ENCODE measurements around the gene KLHL3.

The KLHL3 gene

GRCh38 chr5:137693951-137694721 is 41.8 kb downstream of the KLHL3 start:
- Histone ChIP-seq H2AFZ (ENCODE audit: low read length, unreplicated experiment) (no peak overlapping the region), H3K27me3 (ENCODE audit: insufficient read depth, low read length) (no peaks in the 10 kb centered on the region), H3K4me3 (ENCODE audit: low read depth, low read length) (no peak overlapping the region), H3K36me3 (ENCODE audit: insufficient read depth, low read length) (no peaks in the 10 kb centered on the region), H3K27ac (ENCODE audit: low read depth, low read length) (no peak overlapping the region), H3K4me1 (ENCODE audit: control insufficient read depth, insufficient read depth, low read length, unreplicated experiment) (peaks cover 8% of the 10 kb centered on the region), H3K79me2 (ENCODE audit: control insufficient read depth, insufficient read depth, low read length, unreplicated experiment) (no peaks in the 10 kb centered on the region)

- Histone ChIP-seq H3K27ac (ENCODE audit: low read depth, low read length) (no peak overlapping the region), H2AFZ (ENCODE audit: low read length, unreplicated experiment) (no peak overlapping the region), H3K4me1 (ENCODE audit: control insufficient read depth, insufficient read depth, low read length, unreplicated experiment) (peaks cover 8% of the 10 kb centered on the region), H3K4me3 (ENCODE audit: low read depth, low read length) (no peak overlapping the region), H3K27me3 (ENCODE audit: insufficient read depth, low read length) (no peaks in the 10 kb centered on the region), H3K36me3 (ENCODE audit: insufficient read depth, low read length) (no peaks in the 10 kb centered on the region), H3K79me2 (ENCODE audit: control insufficient read depth, insufficient read depth, low read length, unreplicated experiment) (no peaks in the 10 kb centered on the region)
Measured at GRCh38 chr5:137693307-137693950, 42.5 kb downstream of the KLHL3 start.

DNA sequence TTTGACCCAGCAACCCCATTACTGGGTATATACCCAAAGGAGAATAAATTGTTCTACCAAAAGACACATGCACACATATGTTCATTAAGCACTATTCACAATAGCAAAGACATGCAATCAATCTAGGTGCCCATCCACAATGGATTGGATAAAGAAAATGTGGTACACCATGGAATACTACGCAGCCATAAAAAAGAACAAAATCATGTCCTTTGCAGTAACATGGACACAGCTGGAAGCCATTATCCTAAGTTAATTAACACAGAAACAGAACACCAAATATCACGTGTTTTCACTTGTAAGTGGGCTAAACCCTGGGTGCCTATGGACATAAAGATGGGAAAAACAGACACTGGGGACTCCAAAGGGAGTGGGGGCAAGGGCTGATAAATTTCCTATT is 46.6 kb downstream of the KLHL3 start:
- no peaks in the 10 kb centered on the region for H3K36me3 ChIP-seq (ENCODE audit: insufficient read depth, low read length)
- no peaks in the 10 kb centered on the region for H3K79me2 ChIP-seq (ENCODE audit: control insufficient read depth, insufficient read depth, low read length, unreplicated experiment)
- no peak overlapping the region for H3K4me3 ChIP-seq (ENCODE audit: low read depth, low read length)
- H2AFZ ChIP-seq (ENCODE audit: low read length, unreplicated experiment), result no peak overlapping the region
- no peaks in the 10 kb centered on the region for H3K4me1 ChIP-seq (ENCODE audit: control insufficient read depth, insufficient read depth, low read length, unreplicated experiment)
- H3K27me3 ChIP-seq (ENCODE audit: insufficient read depth, low read length), result no peaks in the 10 kb centered on the region
- H3K27ac ChIP-seq (ENCODE audit: low read depth, low read length), result no peak overlapping the region

DNA sequence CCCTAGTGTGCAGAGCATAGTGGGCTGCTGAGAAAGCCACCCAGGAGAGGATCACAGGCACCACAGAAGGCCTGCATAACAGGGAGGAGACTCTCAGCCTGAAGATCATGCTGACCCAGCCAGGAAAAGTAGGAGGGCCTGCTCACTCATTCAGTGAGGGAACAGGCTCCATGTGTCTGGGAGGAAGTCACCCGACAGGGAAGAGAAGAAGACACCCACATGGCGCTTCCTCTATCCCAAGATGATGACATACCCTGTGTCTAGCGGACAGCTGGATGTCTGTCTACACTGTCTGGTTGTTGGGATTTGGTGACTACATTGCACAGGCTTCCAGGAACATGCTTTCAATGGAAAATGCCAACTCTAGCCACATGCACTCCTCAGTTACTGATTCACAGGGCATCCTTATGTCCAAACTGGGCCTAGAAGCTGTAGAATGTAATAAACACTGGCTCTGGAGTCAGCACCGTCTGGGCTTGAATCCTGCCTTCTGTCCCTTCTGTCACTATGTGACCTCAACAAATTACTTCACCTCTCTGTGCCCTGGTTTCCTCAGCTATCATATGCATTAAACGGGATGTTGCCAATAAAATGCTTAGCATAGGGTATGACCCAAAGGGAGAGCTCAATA is 47.6 kb downstream of the KLHL3 start:
- no peak overlapping the region for H2AFZ ChIP-seq (ENCODE audit: low read length, unreplicated experiment)
- H3K27ac ChIP-seq (ENCODE audit: low read depth, low read length), result no peak overlapping the region
- H3K4me3 ChIP-seq (ENCODE audit: low read depth, low read length), result no peak overlapping the region
- H3K27me3 ChIP-seq (ENCODE audit: insufficient read depth, low read length), result no peaks in the 10 kb centered on the region
- H3K36me3 ChIP-seq (ENCODE audit: insufficient read depth, low read length), result no peaks in the 10 kb centered on the region
- no peaks in the 10 kb centered on the region for H3K4me1 ChIP-seq (ENCODE audit: control insufficient read depth, insufficient read depth, low read length, unreplicated experiment)
- no peaks in the 10 kb centered on the region for H3K79me2 ChIP-seq (ENCODE audit: control insufficient read depth, insufficient read depth, low read length, unreplicated experiment)

- Histone ChIP-seq H3K27ac (ENCODE audit: low read depth, low read length) (no peak overlapping the region), H2AFZ (ENCODE audit: low read length, unreplicated experiment) (no peak overlapping the region), H3K79me2 (ENCODE audit: control insufficient read depth, insufficient read depth, low read length, unreplicated experiment) (no peaks in the 10 kb centered on the region), H3K4me3 (ENCODE audit: low read depth, low read length) (no peak overlapping the region), H3K4me1 (ENCODE audit: control insufficient read depth, insufficient read depth, low read length, unreplicated experiment) (no peaks in the 10 kb centered on the region), H3K36me3 (ENCODE audit: insufficient read depth, low read length) (no peaks in the 10 kb centered on the region), H3K27me3 (ENCODE audit: insufficient read depth, low read length) (peaks cover 4% of the 10 kb centered on the region; the same call in 1 of the 2 replicates)
Measured at GRCh38 chr5:137684761-137685160, 51.1 kb downstream of the KLHL3 start.

DNA sequence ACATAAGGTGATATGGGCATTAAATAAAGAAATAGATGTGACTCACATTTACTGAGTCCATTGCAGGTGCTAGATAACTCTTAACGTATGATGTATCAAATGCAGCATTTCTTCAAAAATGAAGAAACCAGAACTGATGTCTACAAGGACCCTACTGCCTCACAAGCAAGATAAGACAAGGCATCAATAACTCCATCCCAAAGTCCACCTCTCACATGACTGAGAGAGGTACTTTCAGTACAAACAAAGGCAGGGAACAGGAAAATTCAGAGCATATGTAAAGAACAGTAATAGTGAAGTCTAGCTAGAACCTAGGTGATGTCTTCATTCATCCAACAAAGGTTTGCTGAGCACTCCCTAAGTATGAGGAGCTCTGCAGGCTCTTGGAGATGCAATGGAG is 54.7 kb downstream of the KLHL3 start:
- Histone ChIP-seq H3K4me3 (ENCODE audit: low read depth, low read length) (no peak overlapping the region), H3K36me3 (ENCODE audit: insufficient read depth, low read length) (no peaks in the 10 kb centered on the region), H2AFZ (ENCODE audit: low read length, unreplicated experiment) (no peak overlapping the region), H3K27ac (ENCODE audit: low read depth, low read length) (no peak overlapping the region), H3K4me1 (ENCODE audit: control insufficient read depth, insufficient read depth, low read length, unreplicated experiment) (no peaks in the 10 kb centered on the region), H3K27me3 (ENCODE audit: insufficient read depth, low read length) (peaks cover 4% of the 10 kb centered on the region; the same call in 1 of the 2 replicates), H3K79me2 (ENCODE audit: control insufficient read depth, insufficient read depth, low read length, unreplicated experiment) (no peaks in the 10 kb centered on the region)

GRCh38 chr5:137679910-137680309 is 56.0 kb downstream of the KLHL3 start:
- Histone ChIP-seq H3K27me3 (ENCODE audit: insufficient read depth, low read length) (peaks cover 4% of the 10 kb centered on the region; the same call in 1 of the 2 replicates), H3K79me2 (ENCODE audit: control insufficient read depth, insufficient read depth, low read length, unreplicated experiment) (no peaks in the 10 kb centered on the region), H2AFZ (ENCODE audit: low read length, unreplicated experiment) (no peak overlapping the region), H3K4me1 (ENCODE audit: control insufficient read depth, insufficient read depth, low read length, unreplicated experiment) (no peaks in the 10 kb centered on the region), H3K4me3 (ENCODE audit: low read depth, low read length) (no peak overlapping the region), H3K27ac (ENCODE audit: low read depth, low read length) (no peak overlapping the region), H3K36me3 (ENCODE audit: insufficient read depth, low read length) (no peaks in the 10 kb centered on the region)

- no peaks in the 10 kb centered on the region for H3K4me1 ChIP-seq (ENCODE audit: control insufficient read depth, insufficient read depth, low read length, unreplicated experiment)
- no peak overlapping the region for H2AFZ ChIP-seq (ENCODE audit: low read length, unreplicated experiment)
- no peak overlapping the region for H3K4me3 ChIP-seq (ENCODE audit: low read depth, low read length)
- H3K79me2 ChIP-seq (ENCODE audit: control insufficient read depth, insufficient read depth, low read length, unreplicated experiment), result no peaks in the 10 kb centered on the region
- no peaks in the 10 kb centered on the region for H3K36me3 ChIP-seq (ENCODE audit: insufficient read depth, low read length)
- H3K27me3 ChIP-seq (ENCODE audit: insufficient read depth, low read length), result peaks cover 4% of the 10 kb centered on the region; the same call in 1 of the 2 replicates
- H3K27ac ChIP-seq (ENCODE audit: low read depth, low read length), result no peak overlapping the region
Measured at GRCh38 chr5:137679195-137679594, 56.7 kb downstream of the KLHL3 start.

DNA sequence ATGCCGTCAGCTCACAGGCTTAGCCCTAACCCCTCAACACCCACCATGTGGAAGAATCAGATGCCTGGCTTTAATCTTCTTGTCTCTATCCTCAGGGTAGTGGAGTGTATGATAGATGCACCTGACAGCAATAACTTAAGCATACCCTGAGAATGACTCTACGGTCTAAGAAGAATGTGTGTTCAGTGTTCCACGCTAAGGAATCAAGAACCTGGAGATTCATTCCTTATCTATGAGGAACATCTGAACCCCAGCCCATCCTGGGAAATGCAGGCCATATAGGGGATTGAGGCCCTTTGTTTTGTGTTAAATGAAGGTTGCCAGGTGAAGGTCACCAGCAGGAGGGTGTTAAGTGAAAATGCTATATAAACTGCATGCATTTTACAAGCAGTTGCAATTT is 63.0 kb downstream of the KLHL3 start:
- no peaks in the 10 kb centered on the region for H3K79me2 ChIP-seq (ENCODE audit: control insufficient read depth, insufficient read depth, low read length, unreplicated experiment)
- H3K4me3 ChIP-seq (ENCODE audit: low read depth, low read length), result no peak overlapping the region
- no peaks in the 10 kb centered on the region for H3K36me3 ChIP-seq (ENCODE audit: insufficient read depth, low read length)
- no peaks in the 10 kb centered on the region for H3K4me1 ChIP-seq (ENCODE audit: control insufficient read depth, insufficient read depth, low read length, unreplicated experiment)
- H3K27me3 ChIP-seq (ENCODE audit: insufficient read depth, low read length), result no peaks in the 10 kb centered on the region
- H2AFZ ChIP-seq (ENCODE audit: low read length, unreplicated experiment), result no peak overlapping the region
- no peak overlapping the region for H3K27ac ChIP-seq (ENCODE audit: low read depth, low read length)

GRCh38 chr5:137672001-137672400 is 63.9 kb downstream of the KLHL3 start:
- Histone ChIP-seq H3K79me2 (ENCODE audit: control insufficient read depth, insufficient read depth, low read length, unreplicated experiment) (no peaks in the 10 kb centered on the region), H3K4me1 (ENCODE audit: control insufficient read depth, insufficient read depth, low read length, unreplicated experiment) (no peaks in the 10 kb centered on the region), H2AFZ (ENCODE audit: low read length, unreplicated experiment) (no peak overlapping the region), H3K27me3 (ENCODE audit: insufficient read depth, low read length) (no peaks in the 10 kb centered on the region), H3K36me3 (ENCODE audit: insufficient read depth, low read length) (no peaks in the 10 kb centered on the region), H3K27ac (ENCODE audit: low read depth, low read length) (no peak overlapping the region), H3K4me3 (ENCODE audit: low read depth, low read length) (no peak overlapping the region)

Measured in ACC112 (cell line).